ENCODE data around the gene AQP1. TPM values are rescaled to one million over a fixed set of nuclear protein-coding genes. Genes with fewer than 3 reads are reported as not detected.
A peak's percentile ranks its signal among the peaks of the same experiment; 100 is the strongest.

AQP1 gene
- total RNA-seq, 4 donors from 2014 or later: 92.1 to 139 (median 110) TPM

DNA sequence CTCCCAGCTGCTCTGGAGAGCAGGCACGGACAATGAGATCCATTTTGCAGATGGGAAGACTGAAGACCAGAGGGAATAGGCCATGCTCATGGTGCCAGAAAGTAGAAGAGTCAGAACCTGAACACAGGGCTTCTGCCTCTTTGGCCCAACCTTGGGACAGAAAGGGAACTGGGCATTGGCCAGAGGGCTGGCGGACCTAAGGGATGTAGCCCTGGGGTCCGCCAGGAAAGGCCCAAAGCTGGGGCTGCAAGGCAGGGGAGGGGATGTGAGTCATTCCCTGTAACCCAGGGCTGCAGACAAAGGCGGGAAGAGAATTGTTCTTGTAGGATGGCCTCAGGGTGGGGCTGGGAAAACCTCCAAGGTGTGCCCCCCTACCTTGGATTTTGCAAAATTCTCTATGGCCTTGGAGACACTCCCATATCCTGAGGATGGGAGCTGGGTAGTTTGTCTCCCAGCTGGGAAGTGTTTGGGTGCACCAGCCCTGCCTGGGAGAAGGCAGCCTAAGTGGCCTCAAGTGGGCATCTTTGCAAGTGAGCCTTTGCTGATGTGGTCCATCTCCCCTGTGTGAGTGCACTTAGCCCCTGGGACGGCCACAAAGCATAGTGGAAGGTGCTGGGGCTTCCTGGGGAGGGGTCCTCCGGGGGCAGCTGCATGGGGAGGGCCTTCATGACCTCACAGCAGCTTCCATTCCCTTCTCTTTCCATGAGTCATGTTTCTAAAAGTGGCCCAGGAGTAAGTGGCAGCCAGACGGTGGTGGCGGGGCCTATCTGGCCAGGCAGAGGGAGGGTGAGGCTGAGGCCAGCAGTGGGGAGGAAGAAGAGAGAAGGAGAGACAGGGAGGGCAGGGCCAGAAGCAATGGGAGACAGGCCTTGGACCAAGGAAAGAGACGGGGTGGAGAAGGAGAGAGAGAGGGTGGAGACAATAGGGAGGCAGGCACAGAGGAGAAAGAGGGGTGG lies 9.2 kb downstream of the AQP1 start:
- peak; percentile 53 to 70 for DNase-seq (ENCODE audit: low spot score in 2 of 2)
- H3K27me3 ChIP-seq: no peaks in the 10 kb centered on the region
- 57% methylated on average over 9 of the region's 9 CpGs for WGBS
- peaks cover 10% of the 10 kb centered on the region for H3K36me3 ChIP-seq
- H3K4me3 ChIP-seq: peak overlapping the region; percentile 3
- peaks cover 15% of the 10 kb centered on the region for H3K4me1 ChIP-seq
- H3K9me3 ChIP-seq: no peaks in the 10 kb centered on the region
- no peak for TF ChIP-seq POLR2AphosphoS5 (IDR thresholded peaks at IDR 0.05)
- no peak for TF ChIP-seq CTCF (IDR thresholded peaks at IDR 0.05)
- TF ChIP-seq EP300 (IDR thresholded peaks at IDR 0.05): no peak
- TF ChIP-seq POLR2A (IDR thresholded peaks at IDR 0.05): no peak
- H3K27ac ChIP-seq: peak overlapping the region; percentile 30

DNA sequence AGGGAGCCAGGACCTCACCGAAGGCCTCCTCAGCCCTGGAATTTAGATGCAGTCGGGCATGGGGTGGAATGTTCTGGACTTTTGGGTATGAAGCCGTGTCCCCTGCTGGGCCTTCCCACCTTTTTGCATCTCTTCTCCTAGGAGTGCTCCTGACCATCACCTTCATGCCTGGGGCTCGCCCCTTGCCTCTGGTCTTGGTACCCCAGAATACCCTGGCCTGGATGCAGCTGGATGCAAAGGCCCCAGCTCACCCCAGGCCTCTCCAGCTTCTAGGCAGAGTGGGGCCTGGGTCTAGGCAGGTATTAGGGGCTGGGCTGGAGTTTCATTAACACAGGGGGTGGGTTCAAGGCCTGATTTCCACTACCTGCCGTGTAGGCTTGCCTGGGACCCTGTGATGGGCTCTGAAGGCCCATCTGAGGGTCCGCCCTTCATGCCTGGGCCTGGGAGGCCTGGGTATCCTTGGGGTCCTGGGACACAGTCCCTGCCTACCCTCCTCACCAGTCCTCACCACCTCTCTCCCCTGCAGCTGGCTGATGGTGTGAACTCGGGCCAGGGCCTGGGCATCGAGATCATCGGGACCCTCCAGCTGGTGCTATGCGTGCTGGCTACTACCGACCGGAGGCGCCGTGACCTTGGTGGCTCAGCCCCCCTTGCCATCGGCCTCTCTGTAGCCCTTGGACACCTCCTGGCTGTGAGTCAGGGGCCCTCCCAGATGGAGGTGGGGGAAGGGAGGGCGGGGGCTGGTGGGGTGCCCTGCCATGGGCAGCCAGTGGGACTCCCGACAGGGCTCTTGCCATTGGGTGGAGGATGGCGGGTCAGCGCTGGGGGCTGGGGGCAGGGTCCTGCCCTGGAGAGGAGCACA lies 10.1 kb downstream of the AQP1 start:
- Histone ChIP-seq H3K36me3 (peaks cover 10% of the 10 kb centered on the region), H3K4me1 (peaks cover 15% of the 10 kb centered on the region), H3K9me3 (no peaks in the 10 kb centered on the region), H3K27me3 (no peaks in the 10 kb centered on the region), H3K27ac (peak overlapping the region; percentile 30), H3K4me3 (no peak overlapping the region)
- peak; percentile 46 to 79 for DNase-seq (ENCODE audit: low spot score in 2 of 2)
- TF ChIP-seq POLR2AphosphoS5 (IDR thresholded peaks at IDR 0.05) (no peak), EP300 (IDR thresholded peaks at IDR 0.05) (no peak), POLR2A (IDR thresholded peaks at IDR 0.05) (no peak), CTCF (IDR thresholded peaks at IDR 0.05) (no peak)
- 87% methylated on average over 9 of the region's 19 CpGs for WGBS

DNA sequence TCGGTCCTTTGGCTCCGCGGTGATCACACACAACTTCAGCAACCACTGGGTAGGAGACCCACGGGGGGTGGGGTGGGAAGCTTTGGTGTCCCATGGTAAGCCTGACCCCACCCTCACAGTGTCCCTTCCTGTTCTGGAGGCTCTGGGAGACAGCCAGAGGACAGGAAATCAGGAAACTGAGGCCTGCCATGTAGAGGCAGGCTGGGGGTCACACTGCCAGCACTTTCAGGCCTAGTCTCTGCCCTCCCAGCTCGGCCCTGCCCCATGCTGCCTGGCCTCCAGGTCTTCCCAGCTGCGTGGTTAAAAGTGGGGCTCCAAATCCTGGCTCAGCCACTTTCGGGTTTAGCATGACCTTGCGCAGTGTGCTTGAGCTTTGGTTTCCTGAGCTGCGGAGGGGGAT lies 10.9 kb downstream of the AQP1 start:
- Histone ChIP-seq H3K4me3 (no peak overlapping the region), H3K27ac (no peak overlapping the region), H3K9me3 (no peaks in the 10 kb centered on the region), H3K4me1 (peaks cover 15% of the 10 kb centered on the region), H3K27me3 (no peaks in the 10 kb centered on the region), H3K36me3 (peaks cover 10% of the 10 kb centered on the region)
- TF ChIP-seq POLR2AphosphoS5 (IDR thresholded peaks at IDR 0.05): no peak
- no peak for TF ChIP-seq EP300 (IDR thresholded peaks at IDR 0.05)
- no peak for TF ChIP-seq POLR2A (IDR thresholded peaks at IDR 0.05)
- no peak for TF ChIP-seq CTCF (IDR thresholded peaks at IDR 0.05)
- WGBS: 94% methylated on average over 7 of the region's 9 CpGs
- peak; percentile 39 to 70 for DNase-seq (ENCODE audit: low spot score in 2 of 2)

DNA sequence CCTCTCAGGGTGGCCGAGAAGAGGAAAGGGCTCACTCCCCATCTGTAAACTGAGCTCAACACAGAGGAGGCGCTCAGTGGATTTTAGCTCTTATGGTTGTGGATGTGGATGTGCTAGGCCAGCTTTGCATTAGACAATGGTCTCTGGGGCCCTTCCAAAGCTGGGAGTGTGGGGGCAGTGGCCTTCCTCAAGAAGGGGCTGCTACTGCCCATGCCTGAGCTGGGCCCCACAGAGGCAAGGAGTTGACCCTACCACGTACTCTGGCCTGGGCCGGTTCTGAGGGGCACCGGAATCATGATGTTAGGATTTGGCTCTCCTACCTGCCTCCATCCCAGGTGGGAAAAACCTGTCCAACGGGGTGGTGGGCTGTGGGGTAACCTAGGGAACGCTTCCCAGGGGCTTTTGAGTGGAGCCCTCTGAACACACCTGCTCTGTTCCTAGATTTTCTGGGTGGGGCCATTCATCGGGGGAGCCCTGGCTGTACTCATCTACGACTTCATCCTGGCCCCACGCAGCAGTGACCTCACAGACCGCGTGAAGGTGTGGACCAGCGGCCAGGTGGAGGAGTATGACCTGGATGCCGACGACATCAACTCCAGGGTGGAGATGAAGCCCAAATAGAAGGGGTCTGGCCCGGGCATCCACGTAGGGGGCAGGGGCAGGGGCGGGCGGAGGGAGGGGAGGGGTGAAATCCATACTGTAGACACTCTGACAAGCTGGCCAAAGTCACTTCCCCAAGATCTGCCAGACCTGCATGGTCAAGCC lies 11.5 kb downstream of the AQP1 start:
- Histone ChIP-seq H3K4me1 (peaks cover 14% of the 10 kb centered on the region), H3K27me3 (no peaks in the 10 kb centered on the region), H3K36me3 (peaks cover 10% of the 10 kb centered on the region), H3K9me3 (no peaks in the 10 kb centered on the region), H3K27ac (no peak overlapping the region), H3K4me3 (no peak overlapping the region)
- DNase-seq (ENCODE audit: low spot score in 2 of 2): peak; percentile 49 to 72
- 91% methylated on average over 14 of the region's 19 CpGs for WGBS
- TF ChIP-seq EP300 (IDR thresholded peaks at IDR 0.05) (no peak), CTCF (IDR thresholded peaks at IDR 0.05) (no peak), POLR2A (IDR thresholded peaks at IDR 0.05) (no peak), POLR2AphosphoS5 (IDR thresholded peaks at IDR 0.05) (no peak)
